HEK293 (cell line): ENCODE results near the gene ADCY3.
A peak's percentile ranks its signal among the peaks of the same experiment; 100 is the strongest.

Experiments
- CTCF ChIA-PET: fragments of 350-600 bp; formaldehyde crosslinking; extraction: SDS; loops from one replicate; lab custom pipeline; 2021; ENCODE audit warnings: antibody characterized with exemption; lab: Yijun Ruan, JAX
- POLR2A ChIA-PET: fragments of 300-600 bp; formaldehyde crosslinking; extraction: SDS; loops from one replicate; lab custom pipeline; 2020; ENCODE audit warnings: antibody characterized with exemption, inconsistent platforms; lab: Yijun Ruan, JAX
- H3K27ac ChIP-seq: fragments of 200-500 bp; sonication (Bioruptor generic); 2 replicates; pipeline ENCODE4 v1.5.1; 2014; ENCODE audit warnings: low read depth, low read length, control low read depth, inconsistent platforms; ENCODE audit errors: extremely low read depth
- H3K36me3 ChIP-seq, 2 experiments: fragments of 200-500 bp in 1 of 2; sonication (Bioruptor generic) in 1 of 2; 1 replicate in 1 of 2; 2 replicates in 1 of 2; pipeline ENCODE4 v1.5.1; 2014 to 2017; ENCODE audit warnings: inconsistent platforms in 2 of 2, low read length in 2 of 2; ENCODE audit not compliant: control insufficient read depth in 2 of 2, insufficient read depth in 1 of 2
- H3K4me1 ChIP-seq: fragments of 200-500 bp; sonication (Bioruptor generic); 2 replicates; pipeline ENCODE4 v1.5.1; 2014; ENCODE audit warnings: mild to moderate bottlenecking, low read length, inconsistent platforms; ENCODE audit not compliant: control insufficient read depth, insufficient read depth
- H3K4me3 ChIP-seq: 2 replicates; pipeline ENCODE4 v1.5.1; 2011; ENCODE audit warnings: low read depth, mild to moderate bottlenecking, control low read depth, low read length, moderate library complexity
- H3K9me3 ChIP-seq: fragments of 200-500 bp; sonication (Bioruptor generic); 2 replicates; pipeline ENCODE4 v1.5.1; 2014; ENCODE audit warnings: low read depth, low read length, inconsistent platforms; ENCODE audit not compliant: control insufficient read depth, insufficient read depth
- BCL6B ChIP-seq: fragments of 450-650 bp; formaldehyde crosslinking; IDR thresholded peaks from 2 replicates; pipeline ENCODE4 v1.5.1; 2017; ENCODE audit warnings: missing biosample characterization, missing genetic modification characterization
- SCRT1 ChIP-seq: fragments of 450-650 bp; formaldehyde crosslinking; IDR thresholded peaks from 2 replicates; pipeline ENCODE4 v1.5.1; 2016; ENCODE audit warnings: missing biosample characterization, missing genetic modification characterization, borderline replicate concordance
- SP7 ChIP-seq: fragments of 450-650 bp; formaldehyde crosslinking; IDR thresholded peaks from 2 replicates; pipeline ENCODE4 v1.5.1; 2016; ENCODE audit warnings: missing biosample characterization, missing genetic modification characterization
- TSHZ1 ChIP-seq: fragments of 450-650 bp; formaldehyde crosslinking; IDR thresholded peaks from 2 replicates; pipeline ENCODE4 v1.5.1; 2016; ENCODE audit warnings: missing biosample characterization, missing genetic modification characterization, borderline replicate concordance
- ZBTB11 ChIP-seq: fragments of 450-650 bp; formaldehyde crosslinking; conservative IDR thresholded peaks from 2 replicates; pipeline ENCODE4 v1.5.1; 2016; ENCODE audit warnings: low read depth, missing biosample characterization, missing genetic modification characterization
- ZBTB26 ChIP-seq: fragments of 450-650 bp; formaldehyde crosslinking; optimal IDR thresholded peaks from 2 replicates; pipeline ENCODE3; 2016; ENCODE audit warnings: missing biosample characterization, mild to moderate bottlenecking, missing genetic modification characterization
- ZBTB48 ChIP-seq: fragments of 450-650 bp; formaldehyde crosslinking; IDR thresholded peaks from 2 replicates; pipeline ENCODE4 v1.5.1; 2016; ENCODE audit warnings: missing biosample characterization, missing genetic modification characterization
- ZBTB7A ChIP-seq: fragments of 450-650 bp; formaldehyde crosslinking; IDR thresholded peaks from 2 replicates; pipeline ENCODE4 v1.5.1; 2016; ENCODE audit warnings: low read depth, missing biosample characterization, missing genetic modification characterization
- ZNF155 ChIP-seq: fragments of 450-650 bp; formaldehyde crosslinking; IDR thresholded peaks from 2 replicates; pipeline ENCODE4 v1.5.1; 2016; ENCODE audit warnings: missing biosample characterization, missing genetic modification characterization
- ZNF184 ChIP-seq: fragments of 450-650 bp; IDR thresholded peaks from 2 replicates; pipeline ENCODE4 v1.5.1; 2018; ENCODE audit warnings: missing biosample characterization, mild to moderate bottlenecking, missing genetic modification characterization
- ZNF391 ChIP-seq: fragments of 450-650 bp; formaldehyde crosslinking; IDR thresholded peaks from 2 replicates; pipeline ENCODE4 v1.5.1; 2016; ENCODE audit warnings: low read depth, missing biosample characterization, missing genetic modification characterization, borderline replicate concordance
- ZNF449 ChIP-seq: fragments of 450-650 bp; formaldehyde crosslinking; IDR thresholded peaks from 2 replicates; pipeline ENCODE4 v1.5.1; 2017; ENCODE audit warnings: missing biosample characterization, mild to moderate bottlenecking, missing genetic modification characterization, moderate library complexity
- ZNF621 ChIP-seq: fragments of 450-650 bp; formaldehyde crosslinking; IDR thresholded peaks from 2 replicates; pipeline ENCODE4 v1.5.1; 2017; ENCODE audit warnings: missing biosample characterization, missing genetic modification characterization
- ZNF626 ChIP-seq: fragments of 450-650 bp; sonication (Bioruptor Pico); formaldehyde crosslinking; IDR thresholded peaks from 2 replicates; pipeline ENCODE4 v1.5.1; 2018; ENCODE audit warnings: missing biosample characterization, missing genetic modification characterization, inconsistent platforms
- TF ChIP-seq, protein P1 (sequence below): fragments of 450-650 bp; formaldehyde crosslinking; IDR thresholded peaks from 2 replicates; pipeline ENCODE4 v1.5.1; 2016; ENCODE audit warnings: missing biosample characterization, missing genetic modification characterization

The ADCY3 gene

GRCh38 chr2:24947561-24948157 is 27.6 kb upstream of the ADCY3 start:
- H3K27ac ChIP-seq, result no peak overlapping the region
- CTCF ChIA-PET, result no interaction called here
- POLR2A ChIA-PET, result no interaction called here
- no peak for TF ChIP-seq ZBTB26 (tag by site-specific recombination)
- TF ChIP-seq ZNF449, result peak; percentile 77
- H3K4me3 ChIP-seq, result no peak overlapping the region
- H3K36me3 ChIP-seq, result peaks cover 23 to 79% of the 10 kb centered on the region in 2 experiments
- H3K9me3 ChIP-seq, result no peaks in the 10 kb centered on the region
- no peaks in the 10 kb centered on the region for H3K4me1 ChIP-seq

- Histone ChIP-seq H3K4me1 (no peaks in the 10 kb centered on the region), H3K36me3 (peaks cover 13 to 63% of the 10 kb centered on the region in 2 experiments), H3K27ac (no peak overlapping the region), H3K4me3 (no peak overlapping the region), H3K9me3 (no peaks in the 10 kb centered on the region)
- ChIA-PET CTCF (interaction anchor here (0.9 kb wide), 1 partner anchor 121 kb away, joined by 3 read pairs; no protein-coding TSS in a partner anchor), POLR2A (no interaction called here)
- TF ChIP-seq SP7 (tag by site-specific recombination), result no peak
Measured at GRCh38 chr2:24945907-24946306, 25.9 kb upstream of the ADCY3 start.

DNA sequence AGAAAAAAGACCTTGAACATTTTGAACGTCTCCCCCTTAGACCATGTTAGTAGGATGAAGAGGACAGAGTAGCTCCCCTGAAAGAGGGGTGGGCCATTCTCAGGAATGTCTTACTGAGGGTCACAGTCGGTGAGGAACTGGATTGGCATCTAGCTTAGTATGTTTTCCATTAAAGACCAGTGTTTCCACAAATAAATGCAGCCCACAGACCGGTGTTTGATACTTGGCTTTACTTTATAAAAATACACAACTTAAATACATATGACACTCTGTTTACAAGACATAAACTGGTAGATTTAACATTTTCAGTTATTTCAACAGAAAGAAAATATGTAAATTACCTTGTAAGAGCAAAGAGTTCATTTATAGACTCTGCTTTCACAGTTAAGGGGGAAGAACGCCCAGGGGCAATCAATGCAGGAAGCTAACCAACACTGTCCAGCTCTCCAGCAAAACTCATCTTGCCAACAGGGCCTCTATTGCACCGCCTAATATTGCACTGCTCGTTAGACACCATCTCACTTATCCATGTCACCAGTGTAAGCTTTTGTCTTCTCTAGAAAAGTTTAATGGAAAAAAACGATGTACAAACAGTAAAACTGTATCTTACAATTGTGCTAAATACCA is 23.5 kb upstream of the ADCY3 start:
- H3K4me3 ChIP-seq, result no peak overlapping the region
- H3K9me3 ChIP-seq, result no peaks in the 10 kb centered on the region
- no peak overlapping the region for H3K27ac ChIP-seq
- H3K36me3 ChIP-seq, result peaks cover 10 to 46% of the 10 kb centered on the region in 2 experiments
- POLR2A ChIA-PET, result no interaction called here
- H3K4me1 ChIP-seq, result no peaks in the 10 kb centered on the region
- CTCF ChIA-PET, result interaction anchor here (0.5 to 1.3 kb wide), 3 partner anchors 9 to 221 kb away, joined by 3 read pairs; no protein-coding TSS in a partner anchor
- no peak for TF ChIP-seq ZNF184 (tag by site-specific recombination)
- TF ChIP-seq, protein P1, sequence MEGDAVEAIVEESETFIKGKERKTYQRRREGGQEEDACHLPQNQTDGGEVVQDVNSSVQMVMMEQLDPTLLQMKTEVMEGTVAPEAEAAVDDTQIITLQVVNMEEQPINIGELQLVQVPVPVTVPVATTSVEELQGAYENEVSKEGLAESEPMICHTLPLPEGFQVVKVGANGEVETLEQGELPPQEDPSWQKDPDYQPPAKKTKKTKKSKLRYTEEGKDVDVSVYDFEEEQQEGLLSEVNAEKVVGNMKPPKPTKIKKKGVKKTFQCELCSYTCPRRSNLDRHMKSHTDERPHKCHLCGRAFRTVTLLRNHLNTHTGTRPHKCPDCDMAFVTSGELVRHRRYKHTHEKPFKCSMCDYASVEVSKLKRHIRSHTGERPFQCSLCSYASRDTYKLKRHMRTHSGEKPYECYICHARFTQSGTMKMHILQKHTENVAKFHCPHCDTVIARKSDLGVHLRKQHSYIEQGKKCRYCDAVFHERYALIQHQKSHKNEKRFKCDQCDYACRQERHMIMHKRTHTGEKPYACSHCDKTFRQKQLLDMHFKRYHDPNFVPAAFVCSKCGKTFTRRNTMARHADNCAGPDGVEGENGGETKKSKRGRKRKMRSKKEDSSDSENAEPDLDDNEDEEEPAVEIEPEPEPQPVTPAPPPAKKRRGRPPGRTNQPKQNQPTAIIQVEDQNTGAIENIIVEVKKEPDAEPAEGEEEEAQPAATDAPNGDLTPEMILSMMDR (tag by site-specific recombination), result no peak
- TF ChIP-seq ZNF621 (tag by site-specific recombination), result no peak
- no peak for TF ChIP-seq ZNF391 (tag by site-specific recombination)
- TF ChIP-seq ZBTB11 (tag by site-specific recombination), result no peak
- TF ChIP-seq BCL6B (tag by site-specific recombination), result no peak
- no peak for TF ChIP-seq ZNF155 (tag by site-specific recombination)
- no peak for TF ChIP-seq ZNF626
- TF ChIP-seq ZBTB48 (tag by site-specific recombination), result no peak
- TF ChIP-seq TSHZ1 (tag by site-specific recombination), result no peak
- TF ChIP-seq ZBTB7A (tag by site-specific recombination), result no peak
- TF ChIP-seq SCRT1 (tag by site-specific recombination), result no peak
